Measurements from ENCODE around the gene ZC3H12C.
"Not testable (repeated sequence)": the region's sequence is repeated elsewhere in the genome, so short reads cannot be mapped to it uniquely, and the experiment has no call there.

DNA sequence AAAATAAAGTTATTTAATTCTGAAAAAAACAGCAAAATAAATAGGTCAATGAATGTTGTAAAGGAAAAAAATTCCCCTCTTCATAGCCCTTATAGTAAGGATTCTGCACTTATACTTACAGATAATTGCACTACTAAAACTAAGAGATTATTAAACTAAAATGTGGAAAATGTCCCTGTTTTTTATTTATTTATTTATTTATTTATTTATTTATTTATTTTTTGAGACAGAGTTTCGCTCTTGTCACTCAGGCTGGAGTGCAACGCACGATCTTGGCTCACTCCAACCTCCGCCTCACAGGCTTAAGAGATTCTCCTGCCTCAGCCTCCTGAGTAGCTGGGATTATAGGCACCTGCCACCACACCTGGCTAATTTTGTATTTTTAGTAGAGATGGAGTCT lies 25.2 kb upstream of the ZC3H12C start:
- TF ChIP-seq POLR2A (IDR thresholded peaks at IDR 0.05; ENCODE audit: low read depth, low read length): not testable (repeated sequence)
- TF ChIP-seq, protein P1, sequence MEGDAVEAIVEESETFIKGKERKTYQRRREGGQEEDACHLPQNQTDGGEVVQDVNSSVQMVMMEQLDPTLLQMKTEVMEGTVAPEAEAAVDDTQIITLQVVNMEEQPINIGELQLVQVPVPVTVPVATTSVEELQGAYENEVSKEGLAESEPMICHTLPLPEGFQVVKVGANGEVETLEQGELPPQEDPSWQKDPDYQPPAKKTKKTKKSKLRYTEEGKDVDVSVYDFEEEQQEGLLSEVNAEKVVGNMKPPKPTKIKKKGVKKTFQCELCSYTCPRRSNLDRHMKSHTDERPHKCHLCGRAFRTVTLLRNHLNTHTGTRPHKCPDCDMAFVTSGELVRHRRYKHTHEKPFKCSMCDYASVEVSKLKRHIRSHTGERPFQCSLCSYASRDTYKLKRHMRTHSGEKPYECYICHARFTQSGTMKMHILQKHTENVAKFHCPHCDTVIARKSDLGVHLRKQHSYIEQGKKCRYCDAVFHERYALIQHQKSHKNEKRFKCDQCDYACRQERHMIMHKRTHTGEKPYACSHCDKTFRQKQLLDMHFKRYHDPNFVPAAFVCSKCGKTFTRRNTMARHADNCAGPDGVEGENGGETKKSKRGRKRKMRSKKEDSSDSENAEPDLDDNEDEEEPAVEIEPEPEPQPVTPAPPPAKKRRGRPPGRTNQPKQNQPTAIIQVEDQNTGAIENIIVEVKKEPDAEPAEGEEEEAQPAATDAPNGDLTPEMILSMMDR (conservative IDR thresholded peaks at IDR 0.05; ENCODE audit: low read depth, low read length): not testable (repeated sequence)
- TF ChIP-seq, protein P2, sequence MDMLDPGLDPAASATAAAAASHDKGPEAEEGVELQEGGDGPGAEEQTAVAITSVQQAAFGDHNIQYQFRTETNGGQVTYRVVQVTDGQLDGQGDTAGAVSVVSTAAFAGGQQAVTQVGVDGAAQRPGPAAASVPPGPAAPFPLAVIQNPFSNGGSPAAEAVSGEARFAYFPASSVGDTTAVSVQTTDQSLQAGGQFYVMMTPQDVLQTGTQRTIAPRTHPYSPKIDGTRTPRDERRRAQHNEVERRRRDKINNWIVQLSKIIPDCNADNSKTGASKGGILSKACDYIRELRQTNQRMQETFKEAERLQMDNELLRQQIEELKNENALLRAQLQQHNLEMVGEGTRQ (IDR thresholded peaks at IDR 0.05; ENCODE audit: low read depth, low read length): not testable (repeated sequence)

All from IMR-90 (cell line).